Transverse colon (tissue), 3 donors: ENCODE measurements around the gene STX8.
"Not testable (repeated sequence)": the region's sequence is repeated elsewhere in the genome, so short reads cannot be mapped to it uniquely, and the experiment has no call there.

Experiments
- CTCF ChIP-seq, 5 experiments: fragments of 200-600 bp in 3 of 5; fragments of 450-650 bp in 2 of 5; sonication (generic) in 3 of 5; IDR thresholded peaks; 1 replicate in 2 of 5; 2 replicates in 3 of 5; pipeline ENCODE4 v1.5.1; 2016 to 2017; ENCODE audit warnings: antibody characterized with exemption in 5 of 5, inconsistent platforms in 3 of 5, mild to moderate bottlenecking in 2 of 5, moderate library complexity in 1 of 5
- POLR2A ChIP-seq: fragments of 450-650 bp; IDR thresholded peaks from one replicate; pipeline ENCODE4 v1.6.1; 2016; ENCODE audit warnings: antibody characterized with exemption, mild to moderate bottlenecking, moderate library complexity

GRCh38 chr17:9607058-9607457 is 31.4 kb upstream of the STX8 start:
- not testable (repeated sequence) for TF ChIP-seq CTCF (IDR thresholded peaks at IDR 0.05); POLR2A
